ENCODE measurements around the gene HS6ST1.
A peak's percentile ranks its signal among the peaks of the same experiment; 100 is the strongest.
"Not testable (repeated sequence)": the region's sequence is repeated elsewhere in the genome, so short reads cannot be mapped to it uniquely, and the experiment has no call there.

Gene HS6ST1

GRCh38 chr2:128322715-128323554, 4.3 kb upstream of the HS6ST1 start:
- DNase-seq: no peak

- peak; percentile 93 for DNase-seq
Observed at GRCh38 chr2:128321784-128322714, 3.4 kb upstream of the HS6ST1 start.

- no peak for DNase-seq
Observed at GRCh38 chr2:128320906-128321771, 2.5 kb upstream of the HS6ST1 start.

GRCh38 chr2:128320192-128320905, 1.7 kb upstream of the HS6ST1 start:
- DNase-seq: no peak

- no peak for DNase-seq
Observed at GRCh38 chr2:128319631-128320191, 1.0 kb upstream of the HS6ST1 start.

GRCh38 chr2:128318245-128318644, 423 bp downstream of the HS6ST1 start:
- not testable (repeated sequence) for DNase-seq

- DNase-seq: not testable (repeated sequence)
Observed at GRCh38 chr2:128317899-128318225, 806 bp downstream of the HS6ST1 start.

GRCh38 chr2:128317181-128317898, 1.3 kb downstream of the HS6ST1 start:
- DNase-seq: no peak

- DNase-seq: no peak
Observed at GRCh38 chr2:128316777-128317180, 1.9 kb downstream of the HS6ST1 start.

- no peak for DNase-seq
Observed at GRCh38 chr2:128315829-128316776, 2.6 kb downstream of the HS6ST1 start.

- DNase-seq: no peak
Observed at GRCh38 chr2:128315122-128315828, 3.4 kb downstream of the HS6ST1 start.

- peak; percentile 4 for DNase-seq
Observed at GRCh38 chr2:128314348-128315121, 4.1 kb downstream of the HS6ST1 start.

- DNase-seq: no peak
Observed at GRCh38 chr2:128313931-128314347, 4.7 kb downstream of the HS6ST1 start.

GRCh38 chr2:128313091-128313836, 5.4 kb downstream of the HS6ST1 start:
- peak; percentile 15 for DNase-seq

- DNase-seq: no peak
Observed at GRCh38 chr2:128312411-128312810, 6.3 kb downstream of the HS6ST1 start.

- no peak for DNase-seq
Observed at GRCh38 chr2:128311755-128312341, 6.8 kb downstream of the HS6ST1 start.
